GM18498 (cell line): ENCODE data around the gene VDAC1.
"Not testable (repeated sequence)": the region's sequence is repeated elsewhere in the genome, so short reads cannot be mapped to it uniquely, and the experiment has no call there.

Source experiments
- ATAC-seq: cut with Tn5 transposase; IDR thresholded peaks from one replicate; pipeline ENCODE4 v1.9.1; 2021; ENCODE audit warnings: mild to moderate bottlenecking, moderate library complexity; ENCODE audit not compliant: unreplicated experiment

VDAC1 gene, protein sequence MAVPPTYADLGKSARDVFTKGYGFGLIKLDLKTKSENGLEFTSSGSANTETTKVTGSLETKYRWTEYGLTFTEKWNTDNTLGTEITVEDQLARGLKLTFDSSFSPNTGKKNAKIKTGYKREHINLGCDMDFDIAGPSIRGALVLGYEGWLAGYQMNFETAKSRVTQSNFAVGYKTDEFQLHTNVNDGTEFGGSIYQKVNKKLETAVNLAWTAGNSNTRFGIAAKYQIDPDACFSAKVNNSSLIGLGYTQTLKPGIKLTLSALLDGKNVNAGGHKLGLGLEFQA

DNA sequence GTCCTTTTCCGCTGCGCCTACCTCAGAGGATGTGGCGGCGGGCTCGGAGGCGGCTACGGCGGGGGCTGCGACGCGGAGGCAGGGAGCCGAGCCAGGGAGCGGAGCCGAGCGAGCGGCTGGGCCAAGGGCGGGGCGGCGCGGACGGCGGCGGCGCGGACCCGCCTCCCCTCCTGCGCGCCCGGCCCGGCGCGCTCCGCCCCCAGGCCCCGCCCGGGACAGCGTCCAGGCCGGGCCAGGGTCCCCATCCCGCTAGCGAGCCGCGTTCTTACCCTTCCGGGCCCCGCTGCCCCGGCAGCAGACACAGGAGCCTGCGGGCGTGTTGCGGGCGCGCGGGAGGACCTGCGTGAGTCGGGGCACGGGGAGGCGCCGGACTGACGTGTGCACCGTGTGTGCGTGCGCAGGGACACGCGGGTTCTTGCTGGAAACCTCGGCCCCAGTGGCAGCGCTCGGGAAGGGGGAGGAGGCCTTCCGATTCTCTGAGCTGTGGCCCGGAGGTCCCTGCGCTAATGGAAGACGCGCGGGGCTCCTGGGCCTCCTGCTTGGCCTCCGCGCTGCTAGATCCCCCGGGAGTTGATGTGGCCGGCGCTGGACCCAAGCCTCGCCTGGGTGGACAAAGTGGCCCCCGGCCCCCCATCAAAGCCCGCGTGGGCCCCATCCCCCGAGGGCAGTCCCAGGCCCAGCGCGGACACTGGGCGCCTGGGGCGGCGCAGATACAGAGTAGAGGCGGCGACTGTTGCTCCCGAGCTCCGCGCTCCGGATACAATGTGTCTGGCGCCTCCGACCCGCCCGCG, at the start of gene VDAC1:
TSS of gene VDAC1 (minus strand) at position 350 of the 791 bp plus-strand sequence. CDS start 11,963 bp downstream, outside the sequence.
- ATAC-seq, result peak; percentile 81

DNA sequence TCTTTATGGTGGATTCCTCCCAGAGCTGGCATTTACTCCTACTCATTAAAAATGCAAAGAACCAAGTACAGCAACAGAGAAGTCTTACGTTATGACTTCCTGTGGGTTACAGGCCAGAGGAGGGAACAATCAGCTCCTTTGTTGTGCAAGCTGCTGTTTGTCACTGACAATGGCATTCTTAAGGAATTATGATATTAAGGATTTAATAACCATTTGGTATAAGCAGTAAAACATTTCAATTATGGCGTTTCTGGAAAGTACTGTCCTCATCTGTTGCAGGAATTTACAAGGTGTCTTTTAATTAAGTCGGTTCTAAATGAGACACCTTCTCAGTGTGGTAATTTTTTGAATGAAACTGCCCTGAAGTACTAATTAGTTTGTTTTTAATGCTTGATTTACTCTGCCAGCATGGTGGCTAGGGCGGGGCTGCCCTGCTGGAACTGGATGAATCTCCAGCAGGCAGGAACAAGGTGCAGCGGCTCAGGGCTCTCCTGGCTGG, 49.1 kb upstream of the VDAC1 start:
- ATAC-seq, result no peak

DNA sequence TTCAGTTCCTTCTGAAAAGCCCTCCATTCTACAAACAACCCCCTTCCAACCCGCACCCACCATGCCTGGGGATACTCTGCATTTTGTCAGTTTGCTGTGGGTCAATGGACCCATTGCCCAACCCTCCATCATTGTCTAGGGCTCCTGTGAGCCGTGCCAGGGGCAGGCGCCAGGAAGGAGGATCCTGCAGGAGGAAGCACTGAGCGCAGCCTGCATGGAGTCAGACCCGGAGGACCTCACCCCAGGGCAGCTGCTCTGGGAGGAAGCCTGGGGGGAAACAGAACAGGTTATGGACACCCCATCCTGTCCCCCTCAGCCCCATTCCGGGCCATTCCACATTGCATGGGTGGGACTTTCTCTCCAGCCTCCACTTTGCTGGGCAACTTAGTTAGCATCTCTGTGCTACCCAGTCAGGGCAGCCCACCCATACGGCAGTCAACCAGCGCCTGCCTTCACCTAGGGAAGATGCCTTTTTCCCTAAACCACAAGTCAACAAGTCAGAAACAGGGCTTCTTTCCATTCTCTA, 48.6 kb upstream of the VDAC1 start:
- ATAC-seq, result no peak

DNA sequence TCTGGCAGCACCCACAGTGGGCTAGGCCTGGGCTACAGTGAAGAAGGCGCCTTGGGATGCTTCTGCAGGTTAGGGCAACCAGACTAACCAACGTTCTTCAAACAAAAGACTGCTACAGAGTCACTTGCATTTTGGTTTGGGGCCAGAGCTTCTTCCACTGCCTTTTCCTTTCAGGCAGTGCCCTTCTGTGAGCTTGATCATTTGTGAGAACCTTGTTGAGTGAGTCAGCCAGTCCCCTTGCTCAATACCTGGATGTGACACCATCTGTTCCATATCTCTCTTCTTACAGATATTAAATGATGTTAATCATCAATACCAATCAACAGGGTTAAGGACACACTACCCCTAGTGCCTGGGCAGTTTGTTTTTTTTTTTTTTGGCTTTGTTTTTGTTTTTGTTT, 46.5 kb upstream of the VDAC1 start:
- ATAC-seq, result no peak

DNA sequence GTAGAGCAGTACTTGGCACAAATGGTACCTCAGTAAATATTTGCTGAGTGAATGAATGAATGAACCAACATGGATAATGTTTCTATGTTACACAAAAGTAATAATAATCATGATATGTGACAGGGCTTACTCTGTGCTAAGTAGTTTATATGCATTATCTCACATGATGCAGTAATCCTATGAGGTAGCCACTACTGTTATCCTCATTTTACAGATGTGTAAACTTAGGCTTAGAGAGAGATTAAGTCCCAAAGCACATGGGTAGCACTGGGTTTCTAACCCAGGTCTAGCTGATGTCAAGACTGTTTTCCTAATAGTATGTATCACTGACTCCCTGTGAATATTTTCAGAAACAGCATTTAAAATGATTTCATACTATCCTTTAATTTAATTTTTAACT, 44.1 kb upstream of the VDAC1 start:
- ATAC-seq, result no peak

DNA sequence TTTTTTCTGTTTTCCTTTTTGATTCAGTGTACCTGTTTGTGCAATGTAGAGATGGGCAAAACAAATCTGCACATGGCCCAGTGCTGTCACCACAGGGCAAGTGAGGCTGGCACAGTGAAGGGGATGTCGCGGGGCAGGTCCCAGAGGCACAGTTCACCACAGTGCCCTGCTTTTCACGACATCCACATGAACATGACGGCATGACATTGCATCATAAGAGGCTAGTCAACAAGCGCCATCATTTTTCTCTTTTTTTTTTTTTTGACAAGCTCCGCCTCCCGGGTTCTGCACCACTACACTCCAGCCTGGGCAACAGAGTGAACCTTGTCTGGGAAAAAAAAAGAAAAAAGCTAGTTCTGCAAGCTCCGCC, 42.9 kb upstream of the VDAC1 start:
- ATAC-seq, result no peak

DNA sequence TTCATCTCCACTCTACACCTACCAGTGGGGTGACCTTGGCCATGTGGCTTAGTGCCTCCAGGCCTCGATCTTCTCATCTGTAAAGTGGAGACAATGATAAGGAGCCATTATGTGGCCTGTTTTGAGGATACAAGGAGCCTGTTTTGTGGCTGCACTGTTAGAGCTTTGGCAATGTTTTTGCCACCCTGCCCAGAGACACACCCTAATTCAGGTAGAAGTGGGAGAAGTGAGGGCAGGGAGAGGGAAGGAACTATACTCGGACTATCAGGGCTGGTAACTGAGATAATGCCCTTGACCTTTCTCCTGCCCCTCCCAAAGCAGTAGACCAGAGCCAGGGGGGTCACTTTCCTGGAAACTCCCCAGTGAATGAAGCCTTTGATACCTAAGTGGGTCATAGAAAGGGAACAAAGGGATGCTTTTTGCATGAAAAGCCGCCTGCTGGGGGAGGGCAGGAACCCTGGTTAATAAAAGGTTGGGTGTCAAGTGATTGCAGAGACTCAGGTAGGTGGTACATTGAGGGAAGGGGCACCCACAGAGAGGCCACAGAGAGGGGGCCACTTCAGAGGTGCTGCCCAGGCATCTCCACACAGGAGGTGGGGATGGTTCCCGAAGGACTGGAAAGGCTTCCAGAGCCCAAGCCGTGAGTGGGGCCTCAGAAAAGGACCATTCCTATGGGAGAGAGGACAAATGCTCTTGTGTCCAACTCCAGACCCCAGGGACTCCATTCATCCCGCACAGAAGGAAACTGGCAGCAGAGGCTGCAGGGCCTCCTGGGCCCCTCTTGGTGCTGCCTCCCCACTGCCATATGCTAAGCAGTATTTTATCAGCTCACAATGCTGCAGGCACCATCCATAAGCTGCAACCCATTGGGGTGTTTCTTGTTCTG, 42.3 kb upstream of the VDAC1 start:
- no peak for ATAC-seq

DNA sequence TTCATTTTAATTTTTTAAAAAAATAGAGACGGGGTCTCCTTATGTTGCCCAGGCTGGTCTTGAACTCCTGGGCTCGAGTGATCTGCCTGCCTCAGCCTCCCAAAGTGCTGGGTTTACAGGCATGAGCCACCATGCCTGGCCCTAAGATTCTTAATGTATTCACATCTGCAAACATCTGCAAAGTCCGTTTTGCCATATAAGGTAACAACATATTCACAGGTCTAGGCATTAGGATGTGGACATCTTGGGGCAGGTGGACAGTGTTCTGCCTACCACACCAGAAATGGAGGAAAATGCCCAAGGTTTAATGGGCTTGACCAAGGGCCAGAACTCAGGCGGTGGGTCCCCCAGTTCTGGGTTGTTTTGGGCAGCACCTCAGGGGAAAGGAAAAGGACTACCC, 41.6 kb upstream of the VDAC1 start:
- ATAC-seq, result no peak

DNA sequence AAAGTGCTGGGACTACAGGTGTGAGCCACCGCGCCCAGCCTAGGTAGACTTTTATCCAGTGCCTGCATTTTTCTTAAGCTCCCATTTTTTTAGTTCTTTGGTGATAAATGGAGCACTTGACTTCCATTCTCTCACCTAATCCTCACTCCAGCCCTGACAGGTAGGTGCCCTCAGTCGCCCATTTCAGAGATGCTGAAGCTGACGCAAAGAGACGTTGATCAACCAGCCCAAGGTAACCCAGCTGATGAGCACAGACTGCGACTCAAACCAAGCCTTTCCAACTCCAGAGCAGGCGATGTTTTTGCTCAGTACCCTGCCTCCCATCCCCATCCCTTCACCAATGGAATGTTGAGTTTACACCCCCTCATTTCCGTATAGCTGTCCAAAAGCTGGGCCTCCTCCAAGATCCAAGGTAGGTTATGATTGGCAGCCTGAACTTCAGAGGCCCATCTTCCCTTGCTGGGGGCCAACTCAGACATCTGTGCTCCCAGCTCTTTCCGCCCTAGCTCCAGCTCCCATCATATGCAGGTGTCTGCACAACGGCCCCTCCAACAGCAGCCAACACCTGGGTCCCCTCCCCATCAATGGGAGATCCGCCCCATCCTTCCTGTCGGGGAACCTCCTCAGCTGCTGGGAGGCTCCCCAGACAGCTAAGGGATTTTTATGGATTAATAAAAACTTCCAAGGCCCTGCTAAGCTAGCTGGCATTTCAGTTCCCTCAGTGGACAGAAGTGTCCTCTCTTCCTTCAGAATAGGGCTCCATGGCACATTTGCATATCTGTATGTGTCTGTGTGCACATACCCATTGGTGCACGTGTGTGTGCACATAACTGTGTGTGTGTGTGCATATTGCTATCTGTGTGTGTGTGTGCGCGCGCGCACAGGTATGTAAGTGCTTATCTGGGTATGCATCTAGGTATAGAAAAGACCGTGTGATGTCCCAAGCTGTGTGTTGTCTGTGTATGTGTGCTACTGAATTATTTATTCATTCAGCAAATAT, 39.3 kb upstream of the VDAC1 start:
- no peak for ATAC-seq

DNA sequence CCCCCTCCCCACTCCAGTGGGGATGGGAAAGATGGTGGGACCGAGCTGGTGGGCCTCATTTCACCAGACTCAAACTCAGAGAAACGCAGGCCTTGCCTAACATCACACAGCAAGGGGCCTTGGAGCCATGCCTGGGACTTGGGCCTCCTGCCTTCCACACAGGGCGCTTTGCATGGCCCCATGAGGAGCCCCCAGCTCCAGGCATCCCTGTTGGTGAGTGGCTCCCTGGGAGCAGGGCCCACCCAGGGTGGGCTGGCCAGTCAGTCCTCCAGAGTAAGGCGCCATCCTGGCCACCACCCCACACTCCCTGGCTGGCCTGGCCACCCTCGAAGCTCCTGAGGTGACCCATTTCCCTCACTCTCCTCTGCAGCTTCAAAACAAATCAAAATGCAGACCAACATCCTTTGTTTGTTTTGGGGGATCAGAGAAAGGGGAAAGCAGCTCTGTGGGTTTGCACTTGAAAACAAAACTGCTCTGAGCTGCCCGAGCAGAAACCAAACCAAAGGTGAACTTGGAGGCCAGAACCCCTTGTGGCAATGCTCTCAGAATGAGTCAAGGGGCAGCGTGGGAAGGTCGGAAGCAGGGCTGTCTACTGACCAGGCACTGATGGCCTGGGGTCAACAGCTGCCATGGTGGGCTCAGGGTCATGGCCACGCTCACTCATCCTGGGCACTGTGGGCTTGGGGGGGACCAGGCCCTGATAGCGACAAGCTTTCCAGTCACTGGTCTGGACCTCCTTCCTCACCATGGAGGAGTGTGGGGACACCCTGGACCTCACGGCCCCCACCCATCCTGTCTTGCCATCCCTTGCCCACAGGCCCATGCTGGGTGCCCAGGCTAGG, 37.0 kb upstream of the VDAC1 start:
- ATAC-seq, result peak; percentile 75

DNA sequence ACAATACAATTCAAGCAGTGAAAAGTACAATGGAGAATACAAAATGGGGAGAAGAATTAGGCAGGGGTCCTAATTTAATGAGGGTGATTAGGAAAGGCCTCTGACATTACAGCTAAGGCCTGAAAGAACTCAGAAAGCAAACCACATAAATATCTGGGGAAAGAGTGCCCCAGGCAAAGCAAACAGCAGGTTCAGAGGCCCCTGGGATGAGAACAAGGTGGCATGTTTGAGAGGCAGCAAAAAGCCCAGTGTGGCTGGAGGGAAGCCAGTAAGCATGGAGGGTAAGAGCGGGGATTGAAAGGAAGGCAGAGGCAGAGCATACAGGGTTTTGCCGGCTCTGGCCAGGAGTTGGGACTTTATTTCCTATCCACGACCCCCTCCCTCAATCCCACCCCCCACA, 33.4 kb upstream of the VDAC1 start:
- ATAC-seq, result no peak

DNA sequence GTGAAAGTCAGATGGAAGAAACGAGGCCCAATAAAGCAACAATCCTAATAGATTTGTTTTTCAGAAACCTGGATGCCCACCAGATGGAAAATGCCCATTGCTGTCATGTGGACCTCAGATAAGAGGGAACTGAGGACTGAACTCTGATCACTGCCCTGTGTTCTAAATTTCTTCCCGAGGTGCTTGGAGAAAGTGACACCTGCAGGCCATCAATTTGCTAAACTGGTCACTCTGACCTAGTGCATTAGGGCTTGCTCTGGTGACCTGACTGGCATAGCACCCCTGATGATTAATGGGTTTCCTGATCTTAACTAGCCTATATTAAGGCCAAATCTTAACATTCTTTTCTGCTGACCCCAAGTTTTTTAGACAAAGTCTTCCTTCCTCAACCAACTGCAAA, 32.4 kb upstream of the VDAC1 start:
- no peak for ATAC-seq

DNA sequence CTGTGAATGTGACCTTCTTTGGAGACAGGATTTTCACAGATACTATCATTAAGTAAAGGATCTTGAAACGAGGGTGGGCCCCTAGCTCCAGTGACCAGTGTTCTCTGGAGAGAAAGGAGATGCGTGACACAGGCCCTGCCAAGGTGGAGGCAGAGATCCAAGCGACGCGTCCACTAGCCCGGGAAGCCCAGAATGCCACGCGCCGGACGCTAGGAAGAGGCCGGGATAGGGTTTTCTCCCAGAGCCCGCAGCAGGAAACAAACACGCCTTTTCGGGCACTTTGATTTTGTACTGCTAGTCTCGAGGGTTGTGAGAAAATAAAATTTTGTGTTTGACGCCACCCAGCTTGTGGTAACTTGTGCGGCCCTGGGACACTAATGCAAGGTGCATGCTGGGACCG, 29.6 kb upstream of the VDAC1 start:
- ATAC-seq, result no peak

DNA sequence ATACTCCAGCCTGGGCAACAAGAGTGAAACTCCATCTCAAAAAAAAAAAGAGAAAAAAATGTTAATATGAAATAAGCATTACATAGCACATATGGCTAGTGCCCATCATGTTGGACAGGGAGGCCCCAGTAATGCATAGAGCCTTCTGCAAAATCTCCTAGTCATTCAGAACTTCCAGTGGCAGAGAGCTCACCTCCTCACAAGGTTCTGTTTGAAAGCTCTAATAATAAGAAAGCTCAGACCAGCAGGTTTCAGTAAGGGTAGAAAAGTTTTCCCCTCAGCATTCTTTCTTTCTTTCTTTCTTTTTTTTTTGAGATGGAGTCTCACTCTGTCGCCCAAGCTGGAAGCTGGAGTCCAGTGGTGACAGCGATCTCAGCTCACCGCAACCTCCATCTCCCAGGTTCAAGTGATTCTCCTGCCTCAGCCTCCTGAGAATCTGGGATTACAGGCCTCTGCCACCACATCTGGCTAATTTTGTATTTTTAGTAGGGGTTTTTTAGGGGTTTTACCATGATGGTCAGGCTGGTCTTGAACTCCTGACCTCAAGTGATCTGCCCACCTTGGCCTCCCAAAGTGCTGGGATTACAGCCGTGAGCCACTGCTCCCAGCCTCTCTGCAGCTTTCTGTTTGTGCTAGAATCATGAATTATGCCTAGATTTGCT, 25.7 kb upstream of the VDAC1 start:
- not testable (repeated sequence) for ATAC-seq

DNA sequence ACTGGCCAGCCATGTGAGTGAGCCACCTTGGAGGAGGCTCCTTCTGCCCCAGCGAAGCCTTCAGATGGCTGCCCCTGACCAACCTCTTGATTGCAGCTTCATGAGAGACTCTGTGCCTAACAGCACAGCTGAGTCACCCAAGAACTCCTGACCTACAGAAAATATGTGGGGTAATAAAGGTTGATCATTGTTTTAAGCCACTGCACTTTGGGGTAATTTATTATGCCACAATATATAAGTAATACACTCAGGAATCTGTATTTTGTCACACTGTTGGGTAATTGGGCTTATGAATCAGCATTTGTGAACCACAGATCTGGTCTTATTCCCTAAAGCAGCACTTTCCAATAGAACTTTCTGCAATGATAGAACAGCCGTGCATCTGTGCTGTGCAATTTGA, 24.4 kb upstream of the VDAC1 start:
- no peak for ATAC-seq

DNA sequence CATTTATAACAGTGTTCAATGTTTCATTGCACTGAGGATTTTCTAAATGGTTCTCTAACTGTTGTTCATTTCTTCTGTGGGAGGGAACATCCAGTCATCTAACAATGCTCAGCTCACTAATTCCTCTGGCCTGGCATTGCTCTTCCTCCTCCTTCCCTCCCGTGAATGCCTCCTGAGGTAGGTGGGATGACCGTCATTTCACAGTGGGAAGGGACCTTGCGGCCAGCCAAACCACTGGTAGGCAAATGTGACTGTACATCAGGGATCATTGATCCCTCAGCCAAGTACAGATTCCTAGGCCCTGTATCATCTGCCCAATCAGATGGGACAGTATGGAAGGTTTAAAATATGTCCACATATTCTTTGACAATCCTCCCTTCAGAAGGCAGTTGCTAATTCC, 23.7 kb upstream of the VDAC1 start:
- no peak for ATAC-seq

DNA sequence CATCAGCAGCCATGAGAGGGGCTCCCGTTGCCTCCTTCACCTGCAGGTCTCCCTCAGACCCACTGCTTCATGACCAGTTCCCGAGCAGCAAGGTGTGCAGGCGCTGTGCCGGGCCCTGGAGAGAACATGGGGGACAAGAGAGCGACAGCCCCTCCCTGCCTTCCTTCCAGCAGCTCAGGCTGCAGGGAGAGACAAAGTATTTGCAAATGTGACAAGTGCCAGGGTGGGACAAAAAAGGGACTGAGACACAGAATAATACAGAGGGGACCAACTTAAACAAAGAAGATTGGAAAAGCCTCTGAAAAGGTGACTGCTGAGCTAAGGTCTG, 22.5 kb upstream of the VDAC1 start:
- ATAC-seq, result no peak

DNA sequence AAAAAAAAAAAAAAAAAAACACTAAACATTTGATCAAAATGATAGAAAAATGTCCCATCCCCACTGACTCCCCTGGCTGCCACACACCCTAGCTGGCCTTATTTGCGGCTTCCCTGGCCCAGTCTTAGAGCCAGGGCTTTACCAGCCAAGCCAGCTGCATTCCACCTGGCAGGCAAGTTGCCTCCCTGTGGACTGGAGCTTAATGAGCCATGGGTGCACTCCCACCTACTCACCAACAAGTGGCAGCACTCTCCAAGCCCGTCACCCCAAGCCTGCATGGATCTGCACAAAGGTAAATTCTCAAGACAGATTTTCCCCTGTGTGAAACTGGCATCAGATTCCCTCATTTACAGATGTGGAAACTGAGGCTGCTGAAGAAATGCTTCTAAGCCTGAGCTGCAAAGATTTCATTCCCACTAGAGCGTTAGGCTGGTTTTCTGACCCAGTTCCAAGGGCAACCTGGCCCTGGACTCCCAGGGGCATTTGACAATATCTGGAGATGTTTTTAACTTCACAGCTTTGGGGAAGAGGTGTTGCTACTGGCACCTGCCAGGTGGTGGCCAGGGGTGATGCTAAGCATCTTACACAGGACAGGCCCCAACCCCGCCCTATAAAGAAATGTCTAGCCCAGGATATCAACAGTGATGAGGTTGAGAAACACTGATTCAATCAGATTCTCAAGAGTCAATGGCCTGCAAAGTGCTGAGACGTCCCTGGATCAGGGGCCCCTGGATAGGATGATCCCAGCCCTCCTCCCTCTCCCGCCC, 21.9 kb upstream of the VDAC1 start:
- ATAC-seq, result peak; percentile 79
